Ureter (tissue), 1 donor: ENCODE measurements around the gene MYO5A. TPM values are rescaled to one million over a fixed set of nuclear protein-coding genes. Genes with fewer than 3 reads are reported as not detected.

Experiments
- total RNA-seq: library from RNA; stranded (reverse); gene quantifications from one replicate; pipeline ENCODE4 v1.2.4, GENCODE V29; 2023
- donor health status: DM: yes; HTN: yes; CAD: no.

The MYO5A gene
- total RNA-seq, 1 donor from 2014 or later, result 25.3 TPM

Other genes with a start within 250 kb of the MYO5A start
- gene MYO5C, start 233.1 kb downstream of the MYO5A start, total RNA-seq, result 56.3 TPM
- gene ARPP19, start 40.1 kb upstream of the MYO5A start, total RNA-seq, result 125 TPM
- 63.5 TPM for gene ATOSA, start 150.5 kb upstream of the MYO5A start, total RNA-seq